ENCODE data around the gene PLCL2.
"Not testable (repeated sequence)": the region's sequence is repeated elsewhere in the genome, so short reads cannot be mapped to it uniquely, and the experiment has no call there.

Gene PLCL2

GRCh38 chr3:17120115-17120514 is 235.4 kb downstream of the PLCL2 start:
- no peak for DNase-seq (ENCODE audit: low read depth)
- no peak for TF ChIP-seq CTCF (IDR thresholded peaks at IDR 0.05; ENCODE audit: low read depth, low read length, missing control alignments)
- no peak overlapping the region for H3K4me3 ChIP-seq (ENCODE audit: low read depth, low read length)
- in situ Hi-C loops (cut with HindIII; ENCODE audit: low sequenced_read_pairs), result no loop called here

- no peak for DNase-seq (ENCODE audit: low read depth)
- in situ Hi-C loops (cut with HindIII; ENCODE audit: low sequenced_read_pairs), result no loop called here
- H3K4me3 ChIP-seq (ENCODE audit: low read depth, low read length), result no peak overlapping the region
- no peak for TF ChIP-seq CTCF (IDR thresholded peaks at IDR 0.05; ENCODE audit: low read depth, low read length, missing control alignments)
Observed at GRCh38 chr3:17121336-17121735, 236.6 kb downstream of the PLCL2 start.

GRCh38 chr3:17122758-17123157 is 238.0 kb downstream of the PLCL2 start:
- in situ Hi-C loops (cut with HindIII; ENCODE audit: low sequenced_read_pairs), result no loop called here
- no peak for TF ChIP-seq CTCF (IDR thresholded peaks at IDR 0.05; ENCODE audit: low read depth, low read length, missing control alignments)
- DNase-seq (ENCODE audit: low read depth), result no peak

GRCh38 chr3:17125738-17126442 is 241.1 kb downstream of the PLCL2 start:
- no peak overlapping the region for H3K4me3 ChIP-seq (ENCODE audit: low read depth, low read length)
- no peak for DNase-seq (ENCODE audit: low read depth)
- in situ Hi-C loops (cut with HindIII; ENCODE audit: low sequenced_read_pairs), result no loop called here
- TF ChIP-seq CTCF (IDR thresholded peaks at IDR 0.05; ENCODE audit: low read depth, low read length, missing control alignments), result no peak

More at GRCh38 chr3:17122758-17123157, 238.0 kb downstream of the PLCL2 start:
- no peak overlapping the region for H3K4me3 ChIP-seq (ENCODE audit: low read depth, low read length)

GRCh38 chr3:17128671-17129070 is 243.9 kb downstream of the PLCL2 start:
- DNase-seq (ENCODE audit: low read depth); H3K4me3 ChIP-seq (ENCODE audit: low read depth, low read length); in situ Hi-C loops (cut with HindIII; ENCODE audit: low sequenced_read_pairs): not testable (repeated sequence)

- no peak for DNase-seq (ENCODE audit: low read depth)
- H3K4me3 ChIP-seq (ENCODE audit: low read depth, low read length), result no peak overlapping the region
- TF ChIP-seq CTCF (IDR thresholded peaks at IDR 0.05; ENCODE audit: low read depth, low read length, missing control alignments), result no peak
- in situ Hi-C loops (cut with HindIII; ENCODE audit: low sequenced_read_pairs), result no loop called here
Observed at GRCh38 chr3:17129556-17129955, 244.8 kb downstream of the PLCL2 start.

- no peak for DNase-seq (ENCODE audit: low read depth)
- H3K4me3 ChIP-seq (ENCODE audit: low read depth, low read length), result no peak overlapping the region
- no peak for TF ChIP-seq CTCF (IDR thresholded peaks at IDR 0.05; ENCODE audit: low read depth, low read length, missing control alignments)
- in situ Hi-C loops (cut with HindIII; ENCODE audit: low sequenced_read_pairs), result no loop called here
Observed at GRCh38 chr3:17130956-17131355, 246.2 kb downstream of the PLCL2 start.
